Activated T-cell treated with anti-CD3 and anti-CD28 coated beads, Interleukin-2, amount 50 U/mL, for 72 hours (primary cell): ENCODE results near the gene NXF3. TPM values are rescaled to one million over a fixed set of nuclear protein-coding genes. Genes with fewer than 3 reads are reported as not detected.

ENCODE experiments used
- total RNA-seq, 2 donors: library from RNA; stranded (reverse); gene quantifications; one replicate each; pipeline ENCODE4 v1.2.3, GENCODE V29; 2022

The NXF3 gene
- total RNA-seq, 2 donors from 2014 or later: 0.12 TPM; not detected in 1

Other genes with a start within 250 kb of the NXF3 start
- under 1 TPM in 1 of 2 donors, not detected in 1; 0.24 TPM for gene RAB40AL, start 155.9 kb downstream of the NXF3 start, total RNA-seq
- under 1 TPM; 0.29 to 0.39 TPM for gene BEX1, start 29.0 kb downstream of the NXF3 start, total RNA-seq
- gene BEX4, start 122.0 kb upstream of the NXF3 start, total RNA-seq: 10 to 100 TPM; 22.6 to 25.0 TPM
- 10 to 100 TPM; 30.9 to 31.9 TPM for gene TCEAL8, start 162.0 kb upstream of the NXF3 start, total RNA-seq
- not detected for gene TCEAL5, start 183.6 kb upstream of the NXF3 start, total RNA-seq
- gene BEX2, start 217.8 kb upstream of the NXF3 start, total RNA-seq: 10 to 100 TPM; 36.7 to 45.6 TPM
- not detected for gene TCEAL7, start 237.1 kb upstream of the NXF3 start, total RNA-seq